ENCODE data around the gene NXPH3.
"Not testable (repeated sequence)": the region's sequence is repeated elsewhere in the genome, so short reads cannot be mapped to it uniquely, and the experiment has no call there.

NXPH3 gene

GRCh38 chr17:49575679-49576087, at the start of gene NXPH3:
Gene NXPH3 (plus strand): TSS chr17:49575871. CDS start chr17:49576220, 349 bp downstream.
- peak; percentile 62 for DNase-seq

- DNase-seq, result no peak
Observed at GRCh38 chr17:49527927-49528651, 47.6 kb upstream of the NXPH3 start.

- no peak for DNase-seq
Observed at GRCh38 chr17:49528966-49529365, 46.7 kb upstream of the NXPH3 start.

- DNase-seq, result no peak
Observed at GRCh38 chr17:49530118-49530517, 45.6 kb upstream of the NXPH3 start.

GRCh38 chr17:49543860-49544259, 31.8 kb upstream of the NXPH3 start:
- no peak for DNase-seq

- DNase-seq, result no peak
Observed at GRCh38 chr17:49545007-49545660, 30.5 kb upstream of the NXPH3 start.

GRCh38 chr17:49545806-49546545, 29.7 kb upstream of the NXPH3 start:
- no peak for DNase-seq

- DNase-seq, result no peak
Observed at GRCh38 chr17:49546546-49547535, 28.8 kb upstream of the NXPH3 start.

GRCh38 chr17:49547566-49547965, 28.1 kb upstream of the NXPH3 start:
- DNase-seq, result no peak

GRCh38 chr17:49548051-49548505, 27.6 kb upstream of the NXPH3 start:
- DNase-seq, result no peak

GRCh38 chr17:49548506-49549310, 27.0 kb upstream of the NXPH3 start:
- DNase-seq, result peak; percentile 22

GRCh38 chr17:49549311-49549605, 26.4 kb upstream of the NXPH3 start:
- no peak for DNase-seq

- no peak for DNase-seq
Observed at GRCh38 chr17:49549691-49550678, 25.7 kb upstream of the NXPH3 start.

GRCh38 chr17:49550764-49551163, 24.9 kb upstream of the NXPH3 start:
- not testable (repeated sequence) for DNase-seq

GRCh38 chr17:49551221-49552069, 24.2 kb upstream of the NXPH3 start:
- DNase-seq, result no peak

- no peak for DNase-seq
Observed at GRCh38 chr17:49552070-49552751, 23.5 kb upstream of the NXPH3 start.

- DNase-seq, result no peak
Observed at GRCh38 chr17:49553676-49554335, 21.9 kb upstream of the NXPH3 start.
